ENCODE data around the gene ATP6V1D. TPM values are rescaled to one million over a fixed set of nuclear protein-coding genes. Genes with fewer than 3 reads are reported as not detected.

ATP6V1D gene
- total RNA-seq, 1 experiment from 2014 or later = 85.9 TPM

DNA sequence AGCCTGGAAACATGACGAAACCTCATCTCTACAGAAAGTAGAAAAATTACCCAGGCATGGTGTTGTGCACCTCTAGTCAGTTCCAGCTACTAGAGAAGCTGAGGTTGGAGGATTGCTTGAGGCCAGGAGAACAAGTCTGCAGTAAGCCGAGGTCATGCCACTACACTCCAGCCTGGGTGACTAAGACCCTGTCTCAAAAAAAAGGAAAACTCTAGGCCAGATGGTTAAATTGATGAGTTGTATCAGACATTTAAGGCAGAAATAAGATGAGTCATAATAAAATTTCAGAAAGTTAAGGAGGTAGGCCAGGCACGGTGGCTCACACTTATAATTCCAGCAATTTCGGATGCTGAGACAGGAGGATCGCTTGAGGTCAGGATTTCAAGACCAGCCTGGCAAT is 11.2 kb upstream of the ATP6V1D start:
- Histone ChIP-seq H3K36me3 (ENCODE audit: low read depth, low read length) (peaks cover 75% of the 10 kb centered on the region), H3K4me3 (ENCODE audit: low read length) (no peak overlapping the region), H3K4me2 (ENCODE audit: low read length) (no peak overlapping the region), H4K20me1 (ENCODE audit: low read length) (peaks cover 31% of the 10 kb centered on the region), H3K4me1 (ENCODE audit: insufficient read depth, low read length) (peaks cover 17% of the 10 kb centered on the region), H3F3A (ENCODE audit: low read length, unreplicated experiment) (no peaks in the 10 kb centered on the region), H3K27me3 (ENCODE audit: low read length) (no peaks in the 10 kb centered on the region), H3K27ac (ENCODE audit: low read length) (no peak overlapping the region), H3K9ac (ENCODE audit: low read length) (no peak overlapping the region), H3K79me2 (ENCODE audit: low read length) (peaks cover 77% of the 10 kb centered on the region), H3K9me3 (ENCODE audit: low read length) (no peaks in the 10 kb centered on the region), H2AFZ (ENCODE audit: low read length) (no peak overlapping the region), H3K9me2 (replicated peaks; ENCODE audit: low read length) (no peaks in the 10 kb centered on the region)
- ATAC-seq = peak; percentile 72
- ChIA-PET CTCF (no interaction called here), POLR2A (ENCODE audit: unreplicated experiment) (no interaction called here)
- TF ChIP-seq EZH2phosphoT487 (IDR thresholded peaks at IDR 0.05; ENCODE audit: borderline replicate concordance, low read length) = no peak
- no peak for TF ChIP-seq EZH2 (IDR thresholded peaks at IDR 0.05; ENCODE audit: low read length, unreplicated experiment)
- TF ChIP-seq, protein P1, sequence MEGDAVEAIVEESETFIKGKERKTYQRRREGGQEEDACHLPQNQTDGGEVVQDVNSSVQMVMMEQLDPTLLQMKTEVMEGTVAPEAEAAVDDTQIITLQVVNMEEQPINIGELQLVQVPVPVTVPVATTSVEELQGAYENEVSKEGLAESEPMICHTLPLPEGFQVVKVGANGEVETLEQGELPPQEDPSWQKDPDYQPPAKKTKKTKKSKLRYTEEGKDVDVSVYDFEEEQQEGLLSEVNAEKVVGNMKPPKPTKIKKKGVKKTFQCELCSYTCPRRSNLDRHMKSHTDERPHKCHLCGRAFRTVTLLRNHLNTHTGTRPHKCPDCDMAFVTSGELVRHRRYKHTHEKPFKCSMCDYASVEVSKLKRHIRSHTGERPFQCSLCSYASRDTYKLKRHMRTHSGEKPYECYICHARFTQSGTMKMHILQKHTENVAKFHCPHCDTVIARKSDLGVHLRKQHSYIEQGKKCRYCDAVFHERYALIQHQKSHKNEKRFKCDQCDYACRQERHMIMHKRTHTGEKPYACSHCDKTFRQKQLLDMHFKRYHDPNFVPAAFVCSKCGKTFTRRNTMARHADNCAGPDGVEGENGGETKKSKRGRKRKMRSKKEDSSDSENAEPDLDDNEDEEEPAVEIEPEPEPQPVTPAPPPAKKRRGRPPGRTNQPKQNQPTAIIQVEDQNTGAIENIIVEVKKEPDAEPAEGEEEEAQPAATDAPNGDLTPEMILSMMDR (conservative IDR thresholded peaks at IDR 0.05; ENCODE audit: low read depth, low read length) = no peak
- intact Hi-C loops (cut with micrococcal nuclease) = no loop called here
- no TSS peak for BruUV-seq (replicated peaks)
- peak; percentile 40 for DNase-seq

DNA sequence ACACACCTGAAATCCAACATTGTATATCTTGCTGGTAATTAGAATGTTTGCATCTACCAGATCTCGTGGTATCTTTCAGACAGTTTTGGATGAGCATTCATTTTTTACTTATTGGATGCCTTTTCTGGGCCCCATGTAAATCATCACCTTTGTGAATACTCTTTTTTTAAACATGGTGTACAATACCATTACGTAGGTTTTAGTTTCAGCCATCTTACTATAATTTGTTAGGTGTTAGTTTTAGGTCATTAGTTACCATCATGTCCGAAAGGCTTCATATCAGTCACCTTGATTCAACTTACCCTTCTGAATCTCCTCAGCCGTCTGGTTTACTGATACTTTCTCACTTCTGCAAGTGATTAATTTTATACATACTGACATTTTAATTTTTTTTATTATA is 5.9 kb upstream of the ATP6V1D start:
- intact Hi-C loops (cut with micrococcal nuclease) = no loop called here
- no peak overlapping the region for H3K27ac ChIP-seq (ENCODE audit: low read length)

More for the DNA sequence above, 5.9 kb upstream of the ATP6V1D start:
- Histone ChIP-seq H3K27me3 (ENCODE audit: low read length) (no peaks in the 10 kb centered on the region), H3K4me1 (ENCODE audit: insufficient read depth, low read length) (peaks cover 23% of the 10 kb centered on the region), H2AFZ (ENCODE audit: low read length) (no peak overlapping the region), H3F3A (ENCODE audit: low read length, unreplicated experiment) (no peaks in the 10 kb centered on the region), H3K4me3 (ENCODE audit: low read length) (no peak overlapping the region), H3K79me2 (ENCODE audit: low read length) (peaks cover 90% of the 10 kb centered on the region), H3K9ac (ENCODE audit: low read length) (no peak overlapping the region), H4K20me1 (ENCODE audit: low read length) (peaks cover 48% of the 10 kb centered on the region), H3K4me2 (ENCODE audit: low read length) (no peak overlapping the region), H3K9me3 (ENCODE audit: low read length) (no peaks in the 10 kb centered on the region), H3K36me3 (ENCODE audit: low read depth, low read length) (peaks cover 62% of the 10 kb centered on the region), H3K9me2 (replicated peaks; ENCODE audit: low read length) (no peaks in the 10 kb centered on the region)
- CTCF ChIA-PET = no interaction called here
- POLR2A ChIA-PET (ENCODE audit: unreplicated experiment) = interaction anchor here (0.5 kb wide), 1 partner anchor 12 kb away, joined by 3 read pairs; no protein-coding TSS in a partner anchor
- ATAC-seq = no peak
- BruUV-seq (replicated peaks) = no TSS peak
- TF ChIP-seq, protein P1 (conservative IDR thresholded peaks at IDR 0.05; ENCODE audit: low read depth, low read length) = no peak
- DNase-seq = no peak

Measured in PC-3 (cell line).